ENCODE measurements around the gene E2F7. TPM values are rescaled to one million over a fixed set of nuclear protein-coding genes. Genes with fewer than 3 reads are reported as not detected.

The E2F7 gene
- polyA plus RNA-seq, 1 donor from 2014 or later: 0.48 TPM

DNA sequence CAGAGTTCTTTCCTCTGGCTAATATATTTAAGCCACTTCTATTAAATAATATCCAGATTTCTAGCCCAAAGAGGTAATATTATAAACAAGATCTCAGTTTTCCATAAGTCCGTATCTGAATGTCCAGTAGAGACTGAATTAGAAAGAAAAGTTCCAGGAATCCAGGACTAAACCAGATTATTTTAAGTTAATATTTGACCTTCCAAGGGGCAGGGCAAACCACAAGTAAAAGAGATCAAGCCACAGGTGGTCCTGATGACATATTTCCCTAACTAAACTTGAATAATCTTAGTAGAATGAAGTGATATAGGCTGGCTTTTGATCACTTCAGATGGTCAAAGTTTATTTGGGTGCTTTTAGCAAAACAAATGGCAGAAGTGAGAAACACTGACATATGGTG lies 43.3 kb upstream of the E2F7 start:
- Histone ChIP-seq H3K9me3 (ENCODE audit: low read length) (no peaks in the 10 kb centered on the region), H3K4me3 (ENCODE audit: low read length) (no peak overlapping the region), H3K27ac (ENCODE audit: low read length) (no peak overlapping the region), H3K9ac (ENCODE audit: low read length) (no peak overlapping the region), H3K79me2 (replicated peaks; ENCODE audit: insufficient read depth, low read length) (no peaks in the 10 kb centered on the region), H3F3A (ENCODE audit: insufficient read depth, low read length, poor library complexity, severe bottlenecking) (no peaks in the 10 kb centered on the region), H3K36me3 (ENCODE audit: insufficient read depth, low read length) (no peaks in the 10 kb centered on the region), H3K9me2 (ENCODE audit: insufficient read depth, low read length) (no peaks in the 10 kb centered on the region), H3K4me2 (ENCODE audit: low read length) (no peak overlapping the region), H4K20me1 (ENCODE audit: insufficient read depth) (no peaks in the 10 kb centered on the region), H2AFZ (ENCODE audit: low read depth, low read length) (no peak overlapping the region), H3K27me3 (ENCODE audit: insufficient read depth, low read depth, low read length) (no peaks in the 10 kb centered on the region)
- TF ChIP-seq MXI1 (conservative IDR thresholded peaks at IDR 0.05; ENCODE audit: poor library complexity, severe bottlenecking) (no peak), RAD21 (conservative IDR thresholded peaks at IDR 0.05) (no peak), EP300 (conservative IDR thresholded peaks at IDR 0.05; ENCODE audit: poor library complexity, severe bottlenecking) (no peak), EZH2 (IDR thresholded peaks at IDR 0.05; ENCODE audit: borderline replicate concordance, insufficient read depth, low read length, poor library complexity, severe bottlenecking) (no peak), SMC3 (conservative IDR thresholded peaks at IDR 0.05; ENCODE audit: poor library complexity) (no peak), POLR2AphosphoS5 (IDR thresholded peaks at IDR 0.05) (no peak), REST (IDR thresholded peaks at IDR 0.05; ENCODE audit: borderline replicate concordance) (no peak), TAF1 (IDR thresholded peaks at IDR 0.05; ENCODE audit: low read depth) (no peak)
- TF ChIP-seq, protein P1, sequence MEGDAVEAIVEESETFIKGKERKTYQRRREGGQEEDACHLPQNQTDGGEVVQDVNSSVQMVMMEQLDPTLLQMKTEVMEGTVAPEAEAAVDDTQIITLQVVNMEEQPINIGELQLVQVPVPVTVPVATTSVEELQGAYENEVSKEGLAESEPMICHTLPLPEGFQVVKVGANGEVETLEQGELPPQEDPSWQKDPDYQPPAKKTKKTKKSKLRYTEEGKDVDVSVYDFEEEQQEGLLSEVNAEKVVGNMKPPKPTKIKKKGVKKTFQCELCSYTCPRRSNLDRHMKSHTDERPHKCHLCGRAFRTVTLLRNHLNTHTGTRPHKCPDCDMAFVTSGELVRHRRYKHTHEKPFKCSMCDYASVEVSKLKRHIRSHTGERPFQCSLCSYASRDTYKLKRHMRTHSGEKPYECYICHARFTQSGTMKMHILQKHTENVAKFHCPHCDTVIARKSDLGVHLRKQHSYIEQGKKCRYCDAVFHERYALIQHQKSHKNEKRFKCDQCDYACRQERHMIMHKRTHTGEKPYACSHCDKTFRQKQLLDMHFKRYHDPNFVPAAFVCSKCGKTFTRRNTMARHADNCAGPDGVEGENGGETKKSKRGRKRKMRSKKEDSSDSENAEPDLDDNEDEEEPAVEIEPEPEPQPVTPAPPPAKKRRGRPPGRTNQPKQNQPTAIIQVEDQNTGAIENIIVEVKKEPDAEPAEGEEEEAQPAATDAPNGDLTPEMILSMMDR (IDR thresholded peaks at IDR 0.05; ENCODE audit: poor library complexity, severe bottlenecking): no peak

DNA sequence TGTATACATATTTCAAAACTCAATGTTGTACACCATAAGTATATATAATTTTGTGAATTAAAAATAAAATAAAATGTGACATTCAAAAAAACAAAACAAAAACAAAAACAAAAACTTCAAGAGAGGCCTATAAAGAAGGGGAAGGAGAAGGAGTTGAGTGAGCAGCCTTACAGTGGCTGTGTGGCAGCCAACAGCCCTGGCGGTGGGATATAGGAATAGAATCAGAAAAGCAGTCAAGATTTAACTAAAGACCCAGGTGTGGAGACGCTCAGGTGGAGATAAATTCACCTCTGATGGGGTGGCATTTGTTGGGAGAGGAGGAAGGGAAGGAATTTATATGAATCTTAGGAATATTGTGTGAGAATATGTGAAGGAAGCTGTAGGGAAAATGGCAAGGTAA lies 41.8 kb upstream of the E2F7 start:
- Histone ChIP-seq H3K9me3 (ENCODE audit: low read length) (no peaks in the 10 kb centered on the region), H2AFZ (ENCODE audit: low read depth, low read length) (no peak overlapping the region), H4K20me1 (ENCODE audit: insufficient read depth) (no peaks in the 10 kb centered on the region), H3K36me3 (ENCODE audit: insufficient read depth, low read length) (no peaks in the 10 kb centered on the region), H3K27ac (ENCODE audit: low read length) (no peak overlapping the region), H3K27me3 (ENCODE audit: insufficient read depth, low read depth, low read length) (no peaks in the 10 kb centered on the region), H3K4me3 (ENCODE audit: low read length) (no peak overlapping the region), H3K4me2 (ENCODE audit: low read length) (no peak overlapping the region), H3K79me2 (replicated peaks; ENCODE audit: insufficient read depth, low read length) (no peaks in the 10 kb centered on the region), H3K9me2 (ENCODE audit: insufficient read depth, low read length) (no peaks in the 10 kb centered on the region), H3K9ac (ENCODE audit: low read length) (no peak overlapping the region), H3F3A (ENCODE audit: insufficient read depth, low read length, poor library complexity, severe bottlenecking) (no peaks in the 10 kb centered on the region)
- TF ChIP-seq EZH2 (IDR thresholded peaks at IDR 0.05; ENCODE audit: borderline replicate concordance, insufficient read depth, low read length, poor library complexity, severe bottlenecking) (no peak), TAF1 (IDR thresholded peaks at IDR 0.05; ENCODE audit: low read depth) (no peak)
- TF ChIP-seq, protein P1 (IDR thresholded peaks at IDR 0.05; ENCODE audit: poor library complexity, severe bottlenecking): no peak

All from neural cell (in vitro differentiated cells).